ENCODE measurements around the gene MEGF11.

MEGF11 gene

GRCh38 chr15:65962187-65962586, 291.4 kb downstream of the MEGF11 start:
- no peaks in the 10 kb centered on the region for H3K4me1 ChIP-seq (ENCODE audit: insufficient read depth, low read length)
- H3K27ac ChIP-seq (ENCODE audit: low read depth, low read length): no peak overlapping the region
- H3K36me3 ChIP-seq (ENCODE audit: insufficient read depth, low read length): no peaks in the 10 kb centered on the region
- no peaks in the 10 kb centered on the region for H3K9me3 ChIP-seq (ENCODE audit: low read length)
- no peak overlapping the region for H3K9ac ChIP-seq (ENCODE audit: low read length)
- H3K4me3 ChIP-seq (ENCODE audit: low read depth in 1 of 2, low read length in 2 of 2): no peak overlapping the region
- peaks cover 0 to 24% of the 10 kb centered on the region in 2 donors for H3K27me3 ChIP-seq (ENCODE audit: control insufficient read depth in 1 of 2, insufficient read depth in 2 of 2, low read length in 2 of 2)

GRCh38 chr15:65960586-65960985, 293.0 kb downstream of the MEGF11 start:
- H3K9me3 ChIP-seq (ENCODE audit: low read length): no peaks in the 10 kb centered on the region
- no peak overlapping the region for H3K9ac ChIP-seq (ENCODE audit: low read length)
- H3K4me3 ChIP-seq (ENCODE audit: low read depth in 1 of 2, low read length in 2 of 2): no peak overlapping the region
- no peak overlapping the region for H3K27ac ChIP-seq (ENCODE audit: low read depth, low read length)
- no peaks in the 10 kb centered on the region for H3K4me1 ChIP-seq (ENCODE audit: insufficient read depth, low read length)
- peaks cover 0 to 24% of the 10 kb centered on the region in 2 donors for H3K27me3 ChIP-seq (ENCODE audit: control insufficient read depth in 1 of 2, insufficient read depth in 2 of 2, low read length in 2 of 2)
- H3K36me3 ChIP-seq (ENCODE audit: insufficient read depth, low read length): no peaks in the 10 kb centered on the region

GRCh38 chr15:65958835-65959234, 294.7 kb downstream of the MEGF11 start:
- no peak overlapping the region for H3K27ac ChIP-seq (ENCODE audit: low read depth, low read length)
- no peak overlapping the region for H3K9ac ChIP-seq (ENCODE audit: low read length)
- H3K4me1 ChIP-seq (ENCODE audit: insufficient read depth, low read length): no peaks in the 10 kb centered on the region
- no peak overlapping the region for H3K4me3 ChIP-seq (ENCODE audit: low read depth in 1 of 2, low read length in 2 of 2)
- H3K36me3 ChIP-seq (ENCODE audit: insufficient read depth, low read length): no peaks in the 10 kb centered on the region
- H3K9me3 ChIP-seq (ENCODE audit: low read length): no peaks in the 10 kb centered on the region
- peaks cover 0 to 12% of the 10 kb centered on the region in 2 donors for H3K27me3 ChIP-seq (ENCODE audit: control insufficient read depth in 1 of 2, insufficient read depth in 2 of 2, low read length in 2 of 2)

GRCh38 chr15:65957451-65957850, 296.1 kb downstream of the MEGF11 start:
- Histone ChIP-seq H3K4me1 (ENCODE audit: insufficient read depth, low read length) (no peaks in the 10 kb centered on the region), H3K9me3 (ENCODE audit: low read length) (no peaks in the 10 kb centered on the region), H3K27me3 (ENCODE audit: control insufficient read depth in 1 of 2, insufficient read depth in 2 of 2, low read length in 2 of 2) (peaks cover 0 to under 1% of the 10 kb centered on the region in 2 donors), H3K4me3 (ENCODE audit: low read depth in 1 of 2, low read length in 2 of 2) (no peak overlapping the region), H3K36me3 (ENCODE audit: insufficient read depth, low read length) (no peaks in the 10 kb centered on the region), H3K9ac (ENCODE audit: low read length) (no peak overlapping the region), H3K27ac (ENCODE audit: low read depth, low read length) (no peak overlapping the region)

GRCh38 chr15:65956899-65957298, 296.7 kb downstream of the MEGF11 start:
- H3K36me3 ChIP-seq (ENCODE audit: insufficient read depth, low read length): no peaks in the 10 kb centered on the region
- no peaks in the 10 kb centered on the region for H3K4me1 ChIP-seq (ENCODE audit: insufficient read depth, low read length)

GRCh38 chr15:65956307-65956706, 297.2 kb downstream of the MEGF11 start:
- no peaks in the 10 kb centered on the region for H3K4me1 ChIP-seq (ENCODE audit: insufficient read depth, low read length)
- no peak overlapping the region for H3K4me3 ChIP-seq (ENCODE audit: low read depth in 1 of 2, low read length in 2 of 2)
- no peaks in the 10 kb centered on the region for H3K36me3 ChIP-seq (ENCODE audit: insufficient read depth, low read length)
- no peak overlapping the region for H3K9ac ChIP-seq (ENCODE audit: low read length)
- H3K9me3 ChIP-seq (ENCODE audit: low read length): no peaks in the 10 kb centered on the region
- no peaks in the 10 kb centered on the region for H3K27me3 ChIP-seq (ENCODE audit: control insufficient read depth in 1 of 2, insufficient read depth in 2 of 2, low read length in 2 of 2)
- no peak overlapping the region for H3K27ac ChIP-seq (ENCODE audit: low read depth, low read length)

More at GRCh38 chr15:65956899-65957298, 296.7 kb downstream of the MEGF11 start:
- Histone ChIP-seq H3K9ac (ENCODE audit: low read length) (no peak overlapping the region), H3K27ac (ENCODE audit: low read depth, low read length) (no peak overlapping the region), H3K27me3 (ENCODE audit: control insufficient read depth in 1 of 2, insufficient read depth in 2 of 2, low read length in 2 of 2) (no peaks in the 10 kb centered on the region), H3K9me3 (ENCODE audit: low read length) (no peaks in the 10 kb centered on the region), H3K4me3 (ENCODE audit: low read depth in 1 of 2, low read length in 2 of 2) (no peak overlapping the region)

GRCh38 chr15:65954289-65954741, 299.2 kb downstream of the MEGF11 start:
- Histone ChIP-seq H3K27me3 (ENCODE audit: control insufficient read depth in 1 of 2, insufficient read depth in 2 of 2, low read length in 2 of 2) (no peaks in the 10 kb centered on the region), H3K4me3 (ENCODE audit: low read depth in 1 of 2, low read length in 2 of 2) (no peak overlapping the region), H3K36me3 (ENCODE audit: insufficient read depth, low read length) (no peaks in the 10 kb centered on the region), H3K9me3 (ENCODE audit: low read length) (no peaks in the 10 kb centered on the region), H3K27ac (ENCODE audit: low read depth, low read length) (no peak overlapping the region), H3K4me1 (ENCODE audit: insufficient read depth, low read length) (no peaks in the 10 kb centered on the region), H3K9ac (ENCODE audit: low read length) (no peak overlapping the region)

GRCh38 chr15:65953622-65954021, 299.9 kb downstream of the MEGF11 start:
- no peak overlapping the region for H3K9ac ChIP-seq (ENCODE audit: low read length)
- H3K4me1 ChIP-seq (ENCODE audit: insufficient read depth, low read length): no peaks in the 10 kb centered on the region
- no peak overlapping the region for H3K27ac ChIP-seq (ENCODE audit: low read depth, low read length)
- no peaks in the 10 kb centered on the region for H3K36me3 ChIP-seq (ENCODE audit: insufficient read depth, low read length)
- H3K27me3 ChIP-seq (ENCODE audit: control insufficient read depth in 1 of 2, insufficient read depth in 2 of 2, low read length in 2 of 2): no peaks in the 10 kb centered on the region
- H3K4me3 ChIP-seq (ENCODE audit: low read depth in 1 of 2, low read length in 2 of 2): no peak overlapping the region
- H3K9me3 ChIP-seq (ENCODE audit: low read length): no peaks in the 10 kb centered on the region

GRCh38 chr15:65952391-65953053, 301.0 kb downstream of the MEGF11 start:
- H3K27me3 ChIP-seq (ENCODE audit: control insufficient read depth in 1 of 2, insufficient read depth in 2 of 2, low read length in 2 of 2): no peaks in the 10 kb centered on the region
- no peaks in the 10 kb centered on the region for H3K9me3 ChIP-seq (ENCODE audit: low read length)

GRCh38 chr15:65951007-65951406, 302.5 kb downstream of the MEGF11 start:
- Histone ChIP-seq H3K36me3 (ENCODE audit: insufficient read depth, low read length) (no peaks in the 10 kb centered on the region), H3K9me3 (ENCODE audit: low read length) (no peaks in the 10 kb centered on the region), H3K4me3 (ENCODE audit: low read depth in 1 of 2, low read length in 2 of 2) (no peak overlapping the region), H3K4me1 (ENCODE audit: insufficient read depth, low read length) (no peaks in the 10 kb centered on the region), H3K27ac (ENCODE audit: low read depth, low read length) (no peak overlapping the region), H3K9ac (ENCODE audit: low read length) (no peak overlapping the region), H3K27me3 (ENCODE audit: control insufficient read depth in 1 of 2, insufficient read depth in 2 of 2, low read length in 2 of 2) (no peaks in the 10 kb centered on the region)

More at GRCh38 chr15:65952391-65953053, 301.0 kb downstream of the MEGF11 start:
- no peaks in the 10 kb centered on the region for H3K36me3 ChIP-seq (ENCODE audit: insufficient read depth, low read length)
- no peaks in the 10 kb centered on the region for H3K4me1 ChIP-seq (ENCODE audit: insufficient read depth, low read length)
- H3K9ac ChIP-seq (ENCODE audit: low read length): no peak overlapping the region
- no peak overlapping the region for H3K27ac ChIP-seq (ENCODE audit: low read depth, low read length)
- H3K4me3 ChIP-seq (ENCODE audit: low read depth in 1 of 2, low read length in 2 of 2): no peak overlapping the region

GRCh38 chr15:65949491-65949890, 304.1 kb downstream of the MEGF11 start:
- H3K27me3 ChIP-seq (ENCODE audit: control insufficient read depth in 1 of 2, insufficient read depth in 2 of 2, low read length in 2 of 2): no peaks in the 10 kb centered on the region
- no peak overlapping the region for H3K27ac ChIP-seq (ENCODE audit: low read depth, low read length)
- no peaks in the 10 kb centered on the region for H3K4me1 ChIP-seq (ENCODE audit: insufficient read depth, low read length)
- no peaks in the 10 kb centered on the region for H3K9me3 ChIP-seq (ENCODE audit: low read length)
- H3K4me3 ChIP-seq (ENCODE audit: low read depth in 1 of 2, low read length in 2 of 2): no peak overlapping the region
- H3K9ac ChIP-seq (ENCODE audit: low read length): no peak overlapping the region
- H3K36me3 ChIP-seq (ENCODE audit: insufficient read depth, low read length): no peaks in the 10 kb centered on the region

GRCh38 chr15:65949011-65949410, 304.5 kb downstream of the MEGF11 start:
- Histone ChIP-seq H3K27ac (ENCODE audit: low read depth, low read length) (no peak overlapping the region), H3K27me3 (ENCODE audit: control insufficient read depth in 1 of 2, insufficient read depth in 2 of 2, low read length in 2 of 2) (no peaks in the 10 kb centered on the region), H3K36me3 (ENCODE audit: insufficient read depth, low read length) (no peaks in the 10 kb centered on the region), H3K9ac (ENCODE audit: low read length) (no peak overlapping the region), H3K9me3 (ENCODE audit: low read length) (no peaks in the 10 kb centered on the region), H3K4me3 (ENCODE audit: low read depth in 1 of 2, low read length in 2 of 2) (no peak overlapping the region), H3K4me1 (ENCODE audit: insufficient read depth, low read length) (no peaks in the 10 kb centered on the region)

Data from muscle layer of colon (tissue), 2 donors.